Breast epithelium (tissue), 4 donors: ENCODE data around the gene IGDCC3. TPM values are rescaled to one million over a fixed set of nuclear protein-coding genes. Genes with fewer than 3 reads are reported as not detected.

Source experiments
- DNase-seq, 2 donors: peaks; one replicate each; pipeline ENCODE4 v3.0.0-alpha.2; 2019; ENCODE audit warnings: low spot score in 2 of 2
- H3K27ac ChIP-seq, 2 donors: fragments of 200-600 bp; sonication (generic) in 1 of 2; one replicate each; pipeline ENCODE4 v1.5.1; 2016 to 2019; ENCODE audit warnings: mild to moderate bottlenecking in 1 of 2
- H3K27me3 ChIP-seq, 2 donors: fragments of 200-600 bp; sonication (generic) in 1 of 2; one replicate each; pipeline versions ENCODE4 v1.5.1 to v1.6.0; 2017 to 2019; ENCODE audit warnings: control low read depth in 1 of 2, mild to moderate bottlenecking in 1 of 2
- H3K36me3 ChIP-seq: fragments of 200-600 bp; one replicate; pipeline ENCODE4 v1.5.1; 2019
- H3K4me1 ChIP-seq, 2 donors: fragments of 200-600 bp; sonication (generic); one replicate each; pipeline ENCODE4 v1.5.1; 2016 to 2019; ENCODE audit warnings: control low read depth in 1 of 2
- H3K4me3 ChIP-seq, 3 donors: fragments of 200-600 bp; sonication (generic); 1 replicate in 2 of 3; 2 replicates in 1 of 3; pipeline ENCODE4 v1.5.1; 2016 to 2019; ENCODE audit warnings: mild to moderate bottlenecking in 3 of 3, moderate library complexity in 2 of 3
- H3K9me3 ChIP-seq, 2 donors: fragments of 200-600 bp; sonication (generic) in 1 of 2; one replicate each; pipeline ENCODE4 v1.5.1; 2016 to 2019; ENCODE audit warnings: control low read depth in 1 of 2
- CTCF ChIP-seq, 3 donors: fragments of 450-650 bp; IDR thresholded peaks; one replicate each; pipeline ENCODE4 v1.5.1; 2016 to 2017; ENCODE audit warnings: antibody characterized with exemption in 3 of 3, mild to moderate bottlenecking in 3 of 3, moderate library complexity in 3 of 3
- POLR2A ChIP-seq: fragments of 450-650 bp; IDR thresholded peaks from one replicate; pipeline ENCODE4 v1.6.1; 2016; ENCODE audit warnings: antibody characterized with exemption, mild to moderate bottlenecking, moderate library complexity
- POLR2AphosphoS5 ChIP-seq, 3 donors: sonication (generic); formaldehyde crosslinking; IDR thresholded peaks; one replicate each; pipeline ENCODE4 v1.6.1; 2017; ENCODE audit warnings: antibody characterized with exemption in 3 of 3
- intact Hi-C: fragments of 100-400 bp; cut with DNase I; formaldehyde crosslinking; loops from one replicate; pipeline ENCODE4 v1.15.1; 2023; ENCODE audit warnings: low total_unique reads
- total RNA-seq, 3 donors: library from RNA; depleted of rRNA; stranded (reverse); fragments of >200 nt; gene quantifications; one replicate each; pipeline ENCODE4 v1.1.0, GENCODE V29; 2016

The IGDCC3 gene
- total RNA-seq, 3 donors from 2014 or later: 0.33 to 1.8 TPM; not detected in 1

- Histone ChIP-seq H3K4me1 (peaks cover 0 to 3% of the 10 kb centered on the region in 2 donors), H3K9me3 (no peaks in the 10 kb centered on the region), H3K36me3 (no peaks in the 10 kb centered on the region), H3K27ac (no peak overlapping the region), H3K27me3 (peaks cover 0 to 18% of the 10 kb centered on the region in 2 donors), H3K4me3 (no peak overlapping the region)
- intact Hi-C loops: loop anchor here (2.0 to 5.0 kb wide), 2 partner anchors 49 to 543 kb away; no protein-coding TSS in a partner anchor
- no peak for TF ChIP-seq CTCF (IDR thresholded peaks at IDR 0.05)
- DNase-seq: no peak
These were observed 2.2 kb upstream of the IGDCC3 start for GRCh38 chr15:65379986-65380385.

DNA sequence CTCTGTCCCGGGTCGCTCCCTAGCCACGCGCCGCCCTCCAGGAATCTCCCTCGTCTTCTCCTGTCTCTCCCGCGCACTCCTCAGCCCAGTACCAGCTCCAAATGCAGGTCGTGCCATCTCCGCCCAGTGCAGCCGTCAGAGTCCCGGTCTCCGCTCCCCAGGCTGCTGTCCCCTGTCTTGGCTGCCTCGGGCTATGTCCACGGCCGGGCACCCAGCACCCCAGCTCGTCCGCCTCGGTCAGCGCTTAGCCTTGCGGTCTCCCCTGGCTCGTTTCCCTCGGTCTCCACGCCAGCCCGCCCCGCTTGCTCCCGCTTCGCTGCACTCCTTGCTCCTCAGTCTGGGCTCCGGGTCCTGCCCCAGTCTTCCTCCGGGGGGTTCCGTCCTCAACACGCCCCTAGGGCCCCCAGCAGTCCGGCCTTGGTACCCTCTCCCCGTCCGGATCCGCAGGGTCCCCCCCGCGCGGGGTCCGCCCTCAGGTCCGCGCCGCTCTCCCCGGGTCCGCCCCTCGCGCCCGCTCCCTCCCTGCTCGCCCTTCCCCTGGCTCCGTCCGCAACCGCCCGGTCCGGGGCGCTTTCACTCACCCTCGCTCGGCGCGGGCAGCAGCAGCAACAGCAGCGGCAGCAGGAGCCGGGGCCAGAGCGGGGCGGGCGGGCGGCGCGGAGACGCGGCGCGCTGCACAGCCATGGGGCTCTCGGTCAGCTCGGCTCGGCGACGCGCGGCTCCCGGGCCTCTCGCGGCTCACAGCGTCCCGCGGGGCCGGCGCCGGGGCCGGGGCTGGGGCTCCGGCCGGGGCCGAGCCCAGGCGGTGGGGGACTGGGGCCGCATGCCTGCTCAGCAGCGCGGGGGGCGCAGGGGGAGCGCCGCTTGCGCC is 462 bp downstream of the IGDCC3 start:
- DNase-seq: no peak
- no peaks in the 10 kb centered on the region for H3K9me3 ChIP-seq
- intact Hi-C loops: no loop called here
- H3K4me1 ChIP-seq: peaks cover 0 to 3% of the 10 kb centered on the region in 2 donors
- H3K36me3 ChIP-seq: no peaks in the 10 kb centered on the region
- no peak overlapping the region for H3K27ac ChIP-seq
- peak overlapping the region; percentile 53 to 89 (median 60) for H3K4me3 ChIP-seq
- H3K27me3 ChIP-seq: peaks cover 0 to 25% of the 10 kb centered on the region in 2 donors
- no peak for TF ChIP-seq CTCF (IDR thresholded peaks at IDR 0.05)
- TF ChIP-seq POLR2AphosphoS5 (IDR thresholded peaks at IDR 0.05): no peak
- TF ChIP-seq POLR2A: no peak

- Histone ChIP-seq H3K27me3 (peaks cover 0 to 25% of the 10 kb centered on the region in 2 donors), H3K27ac (no peak overlapping the region), H3K4me1 (peaks cover 0 to 3% of the 10 kb centered on the region in 2 donors), H3K4me3 (peak overlapping the region; percentile 53 to 89 (median 60)), H3K9me3 (no peaks in the 10 kb centered on the region), H3K36me3 (no peaks in the 10 kb centered on the region)
- no peak for DNase-seq
- intact Hi-C loops: no loop called here
- TF ChIP-seq POLR2A (no peak), POLR2AphosphoS5 (IDR thresholded peaks at IDR 0.05) (no peak), CTCF (IDR thresholded peaks at IDR 0.05) (no peak)
These were observed 1.1 kb downstream of the IGDCC3 start for GRCh38 chr15:65376767-65377104.

- intact Hi-C loops: no loop called here
- no peak for DNase-seq
- H3K27ac ChIP-seq: no peak overlapping the region
- H3K9me3 ChIP-seq: no peaks in the 10 kb centered on the region
- peak overlapping the region in 2 of 3 donors; percentile 60 to 89 for H3K4me3 ChIP-seq
- peaks cover 0 to 3% of the 10 kb centered on the region in 2 donors for H3K4me1 ChIP-seq
- no peaks in the 10 kb centered on the region for H3K36me3 ChIP-seq
- H3K27me3 ChIP-seq: peaks cover 0 to 25% of the 10 kb centered on the region in 2 donors
- TF ChIP-seq POLR2AphosphoS5 (IDR thresholded peaks at IDR 0.05) (no peak), CTCF (IDR thresholded peaks at IDR 0.05) (no peak), POLR2A (no peak)
These were observed 1.8 kb downstream of the IGDCC3 start for GRCh38 chr15:65375871-65376607.
